M059J (cell line): Measurements from ENCODE around the gene RAD51B. TPM values are rescaled to one million over a fixed set of nuclear protein-coding genes. Genes with fewer than 3 reads are reported as not detected.

Experiments used
- DNase-seq: peaks from one replicate; pipeline ENCODE4 v3.0.0-alpha.2; 2012; ENCODE audit warnings: low read depth
- total RNA-seq: library from RNA; depleted of rRNA; stranded (reverse); fragments of >200 nt; shearing (Covaris generic); gene quantifications from 2 replicates; pipeline ENCODE4 v1.2.3, GENCODE V29; 2014

Gene RAD51B
- total RNA-seq, 1 experiment from 2014 or later, result 19.0 TPM

DNA sequence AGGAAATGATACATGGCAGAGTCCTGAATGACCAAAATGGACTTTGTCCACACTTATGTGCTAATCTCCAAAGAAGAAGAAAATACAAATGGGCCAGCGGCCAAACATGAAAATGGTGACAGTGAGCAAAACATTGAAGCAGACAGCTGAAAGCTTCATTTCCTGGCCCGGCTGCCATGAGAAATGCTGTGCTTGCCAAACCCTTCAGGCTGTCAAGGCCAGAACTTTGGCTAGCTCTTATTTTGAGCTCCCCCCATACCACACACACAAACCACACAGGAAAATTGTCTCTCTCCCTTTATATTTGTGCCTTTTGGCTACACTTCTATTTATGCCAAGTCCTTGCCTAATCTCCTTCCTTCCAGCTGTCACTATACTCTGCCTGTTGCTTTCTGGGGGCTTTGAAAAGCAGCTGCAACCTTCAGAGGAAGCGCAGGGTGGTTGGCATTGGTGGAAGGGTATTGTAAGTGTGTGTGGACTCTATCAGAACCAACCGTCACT is 323.8 kb downstream of the RAD51B start:
- peak; percentile 94 for DNase-seq

DNA sequence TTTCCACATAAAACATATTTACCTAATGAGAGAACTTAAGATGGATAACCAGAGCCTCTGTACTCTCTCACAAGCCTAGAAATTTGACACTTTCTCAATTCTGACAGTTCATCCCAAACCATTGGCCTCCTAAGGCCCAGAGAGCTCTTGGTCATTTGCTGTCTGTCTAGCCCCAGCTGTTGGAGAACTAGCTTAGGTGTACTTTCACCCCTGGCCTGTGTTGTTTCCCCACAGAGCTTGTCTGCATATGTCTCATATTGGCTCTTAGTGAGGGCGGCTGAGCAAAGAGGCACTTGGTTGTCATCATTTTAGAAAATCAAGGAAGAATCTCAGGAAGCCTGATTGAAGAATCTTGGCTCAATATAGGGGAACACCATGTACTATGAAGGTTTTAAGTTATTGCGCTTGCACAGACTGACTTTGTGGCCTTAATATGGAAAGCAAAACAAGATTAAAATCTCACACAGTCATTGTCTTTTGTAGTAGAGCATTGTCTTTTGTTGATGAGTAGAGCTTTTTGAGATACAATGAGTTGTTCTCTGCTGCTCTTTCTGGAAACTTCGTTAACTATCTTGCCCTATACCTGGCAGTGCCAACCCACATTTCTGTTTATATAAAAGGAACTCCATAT is 324.6 kb downstream of the RAD51B start:
- DNase-seq, result peak; percentile 45

DNA sequence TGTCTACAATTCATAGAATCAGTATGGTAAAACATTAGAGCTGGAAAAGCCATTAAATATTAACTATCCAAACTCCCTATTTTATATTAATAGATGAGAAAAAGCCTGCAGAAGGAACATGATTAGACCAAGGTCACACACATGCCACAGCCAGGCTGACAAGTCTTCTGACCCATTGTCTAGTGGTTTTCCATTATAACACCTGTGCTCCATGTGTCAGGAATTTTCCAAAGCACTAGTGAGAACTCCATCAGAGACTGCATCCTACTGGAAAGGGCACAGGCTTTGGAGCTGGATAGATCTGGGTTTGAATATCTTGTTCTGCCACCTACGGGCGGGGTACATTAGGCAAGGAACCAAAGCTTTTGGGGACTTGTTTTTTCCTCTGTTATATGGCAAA is 325.5 kb downstream of the RAD51B start:
- DNase-seq, result no peak

DNA sequence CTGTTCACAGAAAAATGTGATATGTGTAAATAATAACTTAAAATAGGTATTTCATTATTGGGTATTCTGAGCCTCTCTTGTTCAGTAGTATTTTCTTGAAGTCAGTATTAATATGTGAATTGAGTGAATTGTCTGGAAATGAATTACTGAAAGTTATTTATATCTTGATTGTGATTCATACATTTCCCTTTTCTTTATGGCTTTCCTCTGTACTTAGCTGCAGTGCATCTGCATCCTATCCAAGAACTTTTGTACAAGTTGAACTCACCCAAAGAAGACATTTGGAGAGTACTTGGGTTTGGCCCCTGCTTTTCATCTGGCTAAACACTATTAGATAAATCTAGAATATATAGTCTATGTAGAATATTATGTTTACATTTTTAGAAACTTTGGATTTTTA is 326.0 kb downstream of the RAD51B start:
- no peak for DNase-seq

DNA sequence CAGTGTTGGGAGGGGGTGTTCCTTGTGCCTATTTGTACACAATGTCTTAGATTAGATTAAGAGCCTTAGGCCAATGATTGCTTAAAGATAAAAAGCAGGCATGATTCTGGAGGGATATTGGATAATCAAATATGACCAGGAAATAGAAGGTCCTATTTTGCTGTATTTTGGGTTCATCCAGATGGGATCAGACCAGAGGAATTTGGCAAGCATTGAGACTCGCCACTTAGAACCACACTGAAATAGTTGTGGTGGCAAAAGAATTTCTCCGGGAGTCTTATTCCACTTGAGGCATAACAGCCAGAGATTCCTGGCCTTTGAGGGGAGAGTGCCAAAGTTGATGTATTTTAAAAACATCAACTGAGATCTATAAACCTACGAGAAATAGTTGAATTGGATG is 327.2 kb downstream of the RAD51B start:
- DNase-seq, result peak; percentile 98

DNA sequence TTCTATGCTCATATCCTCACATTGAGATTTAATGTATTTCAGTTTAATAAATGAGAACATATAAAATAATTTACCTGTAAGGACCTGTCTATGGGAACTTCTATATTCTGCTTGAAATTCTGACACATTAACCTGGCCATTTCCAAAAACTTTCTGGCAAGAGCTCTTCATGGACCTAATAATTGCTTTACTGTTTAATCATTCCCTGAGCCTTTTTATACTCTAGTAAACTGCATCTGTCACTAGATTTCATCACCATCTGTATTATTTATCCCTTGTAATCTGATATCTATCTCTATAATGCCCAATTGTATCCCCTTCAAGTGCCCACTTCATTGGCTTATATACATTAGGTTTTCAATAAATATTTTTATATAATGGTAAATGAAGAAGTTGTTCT is 327.7 kb downstream of the RAD51B start:
- no peak for DNase-seq

DNA sequence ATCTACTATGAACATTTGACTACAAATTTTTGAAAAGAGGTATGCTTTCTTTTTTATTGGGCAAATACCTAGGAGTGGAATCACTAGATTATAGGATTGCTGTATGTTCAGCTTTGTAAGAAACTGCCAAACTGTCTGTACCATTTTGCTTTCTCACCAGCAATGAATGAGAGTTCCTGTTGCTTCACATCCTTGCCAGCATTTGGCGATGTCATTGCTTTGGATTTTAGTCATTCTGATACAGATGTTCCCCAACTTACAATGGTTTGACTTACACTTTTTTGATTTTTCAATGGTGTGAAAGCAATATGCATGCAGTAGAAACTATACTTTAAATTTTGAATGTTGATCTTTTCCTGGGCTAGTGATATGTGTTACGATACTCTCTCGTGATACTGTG is 328.7 kb downstream of the RAD51B start:
- no peak for DNase-seq

DNA sequence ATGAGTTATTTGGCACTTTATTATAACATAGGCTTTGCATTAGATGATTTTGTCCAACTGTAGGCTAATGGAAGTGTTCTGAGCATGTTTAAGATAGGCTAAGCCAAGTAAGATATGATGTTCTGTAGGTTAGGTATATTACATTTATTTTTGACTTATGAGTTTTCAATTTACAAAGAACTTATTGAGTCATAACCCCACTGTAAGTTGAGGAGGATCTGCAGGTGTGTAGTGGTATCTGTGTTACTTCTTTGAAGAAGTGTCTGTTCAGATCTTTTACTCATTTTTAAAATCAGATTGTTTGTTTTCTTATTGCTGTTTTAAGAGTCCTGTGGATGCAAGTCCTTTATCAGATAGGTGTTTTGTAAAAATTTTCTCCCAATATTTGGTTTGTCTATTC is 329.2 kb downstream of the RAD51B start:
- DNase-seq, result no peak

DNA sequence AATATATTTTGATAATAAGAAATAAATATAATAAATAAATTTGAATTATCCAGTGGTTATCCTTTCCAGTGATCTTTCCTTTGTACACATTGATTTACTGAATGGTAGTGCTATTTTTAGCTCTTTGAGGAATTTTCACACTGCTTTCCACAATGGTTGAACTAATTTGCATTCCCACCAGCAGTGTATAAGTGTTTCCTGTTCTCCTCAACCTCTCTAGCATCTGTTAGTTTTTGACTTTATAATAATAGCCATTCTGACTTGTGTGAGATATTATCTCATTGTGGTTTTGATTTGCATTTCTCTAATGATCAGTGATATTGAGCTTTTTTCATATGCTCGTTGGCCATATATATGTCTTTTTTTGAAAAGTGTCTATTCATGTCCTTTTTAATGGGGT is 333.7 kb downstream of the RAD51B start:
- no peak for DNase-seq

DNA sequence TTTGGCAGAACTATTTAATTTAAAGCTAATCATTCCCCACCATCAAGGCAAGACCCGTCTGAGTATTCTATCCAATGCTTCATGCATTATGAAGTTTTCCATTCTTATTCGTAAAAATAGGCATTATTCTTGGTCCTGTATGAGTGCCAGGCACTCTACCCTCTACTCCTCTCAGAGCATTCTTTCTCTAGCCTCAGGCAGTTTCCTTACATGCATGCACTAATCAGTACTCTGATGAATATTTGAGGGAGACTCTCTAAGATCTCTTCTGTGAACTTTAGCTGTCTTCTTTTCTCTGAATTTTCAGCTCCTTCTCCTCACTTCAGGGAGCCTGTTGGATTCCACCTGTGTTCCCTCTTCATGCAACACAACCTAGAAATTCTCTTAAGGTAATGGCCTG is 334.7 kb downstream of the RAD51B start:
- DNase-seq, result peak; percentile 45

DNA sequence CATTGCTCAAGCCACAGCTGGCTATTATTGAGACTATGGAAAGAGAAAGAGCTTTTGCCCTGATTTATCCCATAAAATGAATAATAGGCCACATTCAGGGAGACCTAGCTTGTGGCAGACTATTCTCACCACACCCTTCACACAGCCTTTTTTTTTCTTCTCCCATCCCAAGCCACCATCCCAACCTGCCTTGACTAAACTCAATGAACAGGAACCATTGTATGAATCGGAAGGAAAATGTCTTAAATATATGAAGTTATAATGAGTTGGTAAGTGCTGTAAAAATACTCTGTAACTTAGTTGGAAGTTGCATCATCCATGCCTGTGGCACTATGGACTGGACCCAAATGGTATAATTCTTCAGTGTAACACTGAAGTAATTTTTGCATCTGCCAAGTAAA is 338.4 kb downstream of the RAD51B start:
- DNase-seq, result peak; percentile 57

DNA sequence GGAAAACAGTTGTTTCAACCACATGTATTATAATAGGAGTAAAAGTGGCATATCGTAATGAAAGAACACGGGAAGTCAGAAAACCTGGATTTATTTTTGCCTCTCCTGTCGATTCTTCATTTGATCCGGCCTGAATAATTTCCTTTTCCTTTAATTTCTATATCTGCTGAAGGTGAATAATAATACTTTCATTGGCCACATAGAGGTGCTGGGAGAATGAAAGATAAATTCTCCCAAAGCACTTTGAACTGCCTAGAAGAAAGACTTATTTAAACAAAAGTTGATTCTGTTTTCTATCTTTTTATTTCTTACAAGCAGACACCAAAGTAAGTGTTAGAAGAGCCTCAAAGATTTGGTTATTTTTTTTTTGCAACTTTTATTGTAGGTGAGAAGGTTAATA is 339.1 kb downstream of the RAD51B start:
- DNase-seq, result no peak

DNA sequence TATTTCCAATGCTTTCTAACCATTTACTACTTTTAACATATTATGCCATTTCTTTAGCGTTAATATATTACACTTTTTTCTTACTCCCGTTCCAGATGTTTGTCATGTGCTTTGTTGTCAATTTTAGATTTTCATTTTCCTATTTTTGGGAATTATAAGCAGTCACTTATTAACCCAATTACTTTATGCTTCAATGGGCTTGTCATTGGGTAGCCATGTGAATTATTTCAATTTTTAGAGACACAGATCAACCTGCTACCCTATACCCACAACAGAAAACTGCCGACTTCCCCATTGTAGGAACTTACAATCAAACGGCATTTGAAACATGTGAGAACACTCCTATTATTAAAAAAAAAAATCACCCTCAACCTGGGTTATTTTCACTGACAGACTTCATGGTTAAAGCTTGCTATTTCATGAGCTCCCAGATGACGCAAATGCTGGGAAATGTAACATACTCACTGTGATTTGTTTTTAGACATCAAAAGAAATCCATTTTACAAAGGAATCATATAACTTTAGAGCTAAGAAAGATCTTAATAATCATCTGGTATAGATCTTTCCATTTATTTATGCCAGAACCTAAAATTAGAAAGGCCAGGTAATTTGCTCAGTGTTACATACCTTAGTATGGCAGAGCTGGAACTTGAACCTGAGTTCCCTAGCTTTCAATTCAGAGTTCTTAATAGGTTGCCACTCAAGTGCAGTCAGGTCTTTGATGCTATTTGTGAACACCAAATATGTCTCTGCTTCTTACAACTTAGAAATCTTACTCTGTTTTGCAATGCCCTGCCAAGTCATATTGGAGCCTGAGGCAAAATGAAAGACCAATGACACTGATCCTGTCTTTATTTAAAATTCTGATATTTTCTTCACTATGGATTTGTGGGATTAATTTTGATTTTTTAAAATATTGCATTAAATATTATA is 340.4 kb downstream of the RAD51B start:
- no peak for DNase-seq

DNA sequence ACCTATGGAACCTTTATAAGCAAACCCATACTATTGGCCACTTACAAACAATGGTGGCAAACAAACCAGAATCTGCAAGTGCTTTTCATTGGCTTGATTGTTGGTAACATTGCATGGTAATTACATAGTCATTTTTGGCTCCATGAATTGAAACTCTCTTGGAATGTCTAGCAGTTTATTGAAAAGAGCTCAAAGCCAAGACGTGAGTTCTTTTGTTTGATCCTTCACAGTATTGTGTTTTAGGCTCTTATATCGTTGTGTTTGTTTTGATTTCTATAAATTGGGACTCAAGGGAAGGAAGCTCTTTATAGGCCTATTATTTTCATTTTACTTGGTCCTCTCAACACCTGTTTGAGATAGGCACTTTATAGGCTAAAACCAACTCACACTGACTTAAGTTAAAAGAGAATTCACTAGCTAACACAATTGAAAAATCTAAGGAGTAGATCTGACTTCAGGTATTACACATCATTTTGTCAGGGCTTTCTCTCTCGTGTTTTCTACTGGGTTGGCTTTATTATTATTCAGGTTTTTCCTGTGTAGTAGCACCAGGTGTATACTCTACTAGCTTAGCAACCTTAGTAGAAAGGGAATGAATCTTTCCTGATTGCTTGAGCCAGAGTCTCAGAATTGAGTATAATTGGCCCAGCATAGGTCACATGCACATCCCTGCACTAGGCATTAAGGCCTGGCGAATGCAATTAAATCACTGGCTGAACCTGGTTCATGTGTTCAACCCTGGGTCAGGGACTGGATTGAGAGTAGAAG is 341.4 kb downstream of the RAD51B start:
- DNase-seq, result no peak

DNA sequence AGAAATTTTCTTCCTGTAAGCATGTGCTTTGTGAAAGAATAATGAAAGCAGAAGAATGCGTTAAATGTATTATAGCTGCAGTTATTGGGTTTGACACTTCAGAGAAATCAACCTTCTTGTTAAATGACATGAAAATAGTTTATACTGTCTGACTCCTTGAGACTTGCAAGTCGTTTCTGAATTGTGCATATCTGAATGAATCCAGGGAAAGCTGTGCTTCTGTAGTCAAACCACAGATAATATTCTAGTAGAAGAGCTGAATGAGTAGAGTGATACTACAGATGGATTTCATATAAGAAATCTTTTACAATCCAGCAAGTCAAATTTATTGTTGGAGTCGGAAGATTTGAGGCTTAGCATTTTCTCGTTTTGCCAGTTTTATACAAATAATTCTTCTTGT is 343.3 kb downstream of the RAD51B start:
- no peak for DNase-seq

DNA sequence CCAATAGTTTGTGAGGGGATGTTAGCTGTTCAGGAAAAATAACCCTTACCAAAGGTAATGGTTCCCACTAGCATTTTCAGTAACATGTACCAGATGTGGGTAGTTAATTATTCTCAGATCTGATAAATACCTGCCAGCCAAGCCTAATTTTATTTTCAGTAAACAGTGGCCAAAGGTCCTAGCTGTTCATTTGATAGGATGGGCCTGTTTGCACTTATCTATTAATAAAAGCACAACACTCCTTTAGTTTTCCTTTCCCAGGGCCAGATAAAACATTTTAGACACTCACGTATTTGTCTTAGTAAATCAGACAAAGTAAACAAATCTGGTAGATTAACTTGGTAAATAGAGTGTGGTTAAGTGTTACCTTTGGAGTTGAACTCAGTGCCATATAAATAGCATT is 345.1 kb downstream of the RAD51B start:
- DNase-seq, result no peak

DNA sequence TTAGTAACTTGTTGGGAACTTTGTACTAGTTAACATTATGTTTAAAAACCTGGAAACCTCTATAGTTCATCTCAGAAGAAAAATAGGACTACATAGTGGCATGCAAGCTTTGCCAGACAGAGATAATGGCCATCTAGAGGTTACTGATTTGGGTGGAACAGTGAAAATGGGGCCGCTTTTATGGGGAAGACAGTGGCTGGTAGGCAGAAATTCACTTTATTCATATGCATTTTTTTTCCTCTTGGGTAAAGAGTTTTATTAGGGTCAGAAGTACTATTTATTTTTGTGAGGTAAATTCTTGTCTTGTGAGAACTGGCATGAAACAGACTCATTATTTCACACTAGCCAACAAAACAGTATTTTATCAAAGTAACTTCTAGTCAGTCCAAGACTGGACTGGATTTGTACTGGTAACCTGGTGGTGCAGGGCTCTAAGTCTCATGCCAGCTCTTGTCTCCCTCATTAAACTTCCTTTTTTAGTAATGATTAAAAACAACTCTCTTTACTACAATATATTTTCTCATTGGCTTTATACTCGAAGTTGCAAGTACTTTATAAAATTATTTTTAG is 345.8 kb downstream of the RAD51B start:
- DNase-seq, result no peak

DNA sequence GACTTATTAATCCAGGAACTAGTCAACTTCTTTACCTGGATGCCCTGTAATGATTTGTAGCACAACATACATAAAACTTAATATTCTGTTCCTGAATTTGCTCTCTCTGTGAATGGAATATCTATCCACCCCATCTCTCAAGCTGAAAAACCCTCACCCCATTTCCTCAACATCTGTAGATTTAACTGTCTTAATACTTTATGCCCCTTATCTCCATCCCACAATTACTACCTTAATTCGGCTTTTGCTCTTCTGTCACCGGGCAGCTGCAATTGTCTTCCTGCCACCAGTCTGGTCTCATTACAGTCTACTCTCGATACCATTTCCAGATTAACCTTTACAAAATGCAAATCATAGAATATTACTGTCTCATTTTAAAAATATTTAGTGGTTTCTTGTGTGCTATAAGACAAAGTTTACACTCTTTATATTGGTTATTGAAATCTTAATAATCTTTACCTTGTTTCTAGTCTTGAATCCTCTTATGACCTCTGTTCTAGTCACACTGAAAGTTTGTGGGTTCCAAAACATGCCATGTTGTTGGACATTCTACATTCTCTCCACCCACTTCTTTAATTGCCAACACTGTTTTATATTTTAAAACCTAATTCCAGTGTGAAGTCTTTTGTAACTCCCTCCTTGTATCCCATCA is 347.3 kb downstream of the RAD51B start:
- DNase-seq, result no peak

DNA sequence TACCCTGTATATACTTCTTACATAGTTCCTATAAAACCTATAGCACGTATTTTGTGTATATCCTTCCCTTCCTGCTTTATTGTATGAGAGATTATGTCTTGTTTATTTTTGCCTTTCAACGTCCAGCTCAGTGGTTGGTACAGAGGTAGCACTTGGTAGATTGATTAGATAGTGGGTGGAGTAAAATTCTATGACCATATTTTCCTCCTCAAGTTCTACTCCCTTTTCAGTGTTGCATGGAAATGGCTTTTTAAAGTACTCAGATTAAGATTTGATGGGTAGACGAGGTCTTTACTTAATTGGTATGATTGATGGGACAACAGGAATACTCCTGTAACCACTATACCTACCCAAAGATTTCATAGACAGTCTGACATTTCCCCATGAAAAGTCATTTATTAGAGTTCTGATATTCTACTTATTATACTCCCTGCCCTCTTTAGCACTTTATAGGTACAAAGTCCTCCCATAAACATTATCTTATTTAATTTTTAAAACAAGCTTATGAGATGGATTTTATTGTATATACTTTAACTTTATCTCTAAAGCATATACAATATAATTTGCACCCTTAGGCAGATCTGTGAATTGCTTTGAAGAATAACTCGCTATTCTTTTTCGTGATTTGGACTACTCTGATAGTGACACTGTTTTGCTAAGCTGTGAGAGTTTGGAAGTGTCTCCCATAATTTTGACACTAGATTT is 348.0 kb downstream of the RAD51B start:
- no peak for DNase-seq

DNA sequence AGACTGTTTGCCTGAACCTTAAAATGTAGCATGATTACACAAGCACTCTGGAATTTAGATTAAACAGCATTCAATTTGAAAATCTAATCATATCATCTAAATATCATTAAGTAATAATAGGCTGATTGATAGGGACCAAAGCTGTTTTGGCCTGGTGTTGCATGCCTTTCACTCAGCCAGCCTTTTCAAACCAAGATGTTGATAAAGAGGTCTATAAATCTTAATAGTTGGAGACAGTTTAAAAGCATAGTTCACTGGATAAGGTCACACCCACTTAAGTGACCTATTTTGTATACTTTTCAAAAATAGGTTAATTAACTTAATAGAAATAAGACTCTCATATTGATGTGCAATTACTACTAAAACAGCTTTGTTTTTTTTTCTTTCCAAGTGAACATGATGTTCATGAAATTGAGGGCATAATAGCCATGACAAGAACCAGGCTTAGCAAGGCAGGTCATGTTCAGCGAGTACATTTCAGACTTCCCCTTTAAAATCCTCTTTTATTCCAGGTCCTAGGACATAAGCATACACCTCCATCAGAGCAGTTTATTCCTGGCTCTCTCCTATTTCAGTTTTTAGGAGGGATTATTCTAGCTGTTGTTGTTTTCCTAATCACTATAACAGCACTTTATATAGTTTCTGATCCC is 349.0 kb downstream of the RAD51B start:
- no peak for DNase-seq
